Liver (tissue), 3 donors: ENCODE data around the gene NFIA.

Experiments
- CTCF ChIP-seq: fragments of 150-350 bp; IDR thresholded peaks from 2 replicates; pipeline ENCODE4 v1.5.1; 2017; ENCODE audit warnings: improper control_type of control experiment, low read depth, low read length; ENCODE audit not compliant: missing input control
- FOXA1 ChIP-seq: IDR thresholded peaks from 2 replicates; pipeline ENCODE4 v1.6.1; 2016; ENCODE audit warnings: antibody characterized with exemption
- JUND ChIP-seq, 2 donors: IDR thresholded peaks; 2 replicates each; pipeline ENCODE4 v1.6.1; 2016; ENCODE audit warnings: antibody characterized with exemption in 2 of 2
- SP1 ChIP-seq: IDR thresholded peaks from 2 replicates; pipeline ENCODE4 v1.6.1; 2018; ENCODE audit warnings: antibody characterized with exemption, mild to moderate bottlenecking
- TAF1 ChIP-seq: conservative IDR thresholded peaks from 2 replicates; pipeline ENCODE4 v1.6.1; 2016; ENCODE audit warnings: antibody characterized with exemption, mild to moderate bottlenecking
- TF ChIP-seq, protein P1 (sequence below): IDR thresholded peaks from 2 replicates; pipeline ENCODE4 v1.6.1; 2016; ENCODE audit warnings: antibody characterized with exemption
- TF ChIP-seq, protein P2 (sequence below): IDR thresholded peaks from 2 replicates; pipeline ENCODE4 v1.6.1; 2016; ENCODE audit warnings: antibody characterized with exemption
- donor health status: healthy.
- donor health status: healthy.

GRCh38 chr1:61132176-61132638 is 49.8 kb downstream of the NFIA start:
- TF ChIP-seq SP1 (no peak), TAF1 (no peak), JUND (IDR thresholded peaks at IDR 0.05) (no peak), FOXA1 (no peak), CTCF (no peak)
- TF ChIP-seq, protein P1, sequence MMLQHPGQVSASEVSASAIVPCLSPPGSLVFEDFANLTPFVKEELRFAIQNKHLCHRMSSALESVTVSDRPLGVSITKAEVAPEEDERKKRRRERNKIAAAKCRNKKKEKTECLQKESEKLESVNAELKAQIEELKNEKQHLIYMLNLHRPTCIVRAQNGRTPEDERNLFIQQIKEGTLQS: no peak
- TF ChIP-seq, protein P2, sequence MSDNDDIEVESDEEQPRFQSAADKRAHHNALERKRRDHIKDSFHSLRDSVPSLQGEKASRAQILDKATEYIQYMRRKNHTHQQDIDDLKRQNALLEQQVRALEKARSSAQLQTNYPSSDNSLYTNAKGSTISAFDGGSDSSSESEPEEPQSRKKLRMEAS: no peak
